Fibroblast of mammary gland (primary cell): ENCODE data around the gene WWOX.

ENCODE experiments used
- DNase-seq: peaks from one replicate; pipeline ENCODE4 v3.0.0-alpha.2; 2010; ENCODE audit warnings: low read depth
- H3K4me3 ChIP-seq: 2 replicates; pipeline ENCODE4 v1.5.1; 2011; ENCODE audit warnings: low read depth, mild to moderate bottlenecking, low read length, moderate library complexity; ENCODE audit not compliant: control insufficient read depth
- TF ChIP-seq, protein P1 (sequence below): conservative IDR thresholded peaks from 2 replicates; pipeline ENCODE4 v1.5.1; 2011; ENCODE audit warnings: low read depth, low read length, inconsistent platforms; ENCODE audit not compliant: control insufficient read depth, insufficient read depth

WWOX gene

DNA sequence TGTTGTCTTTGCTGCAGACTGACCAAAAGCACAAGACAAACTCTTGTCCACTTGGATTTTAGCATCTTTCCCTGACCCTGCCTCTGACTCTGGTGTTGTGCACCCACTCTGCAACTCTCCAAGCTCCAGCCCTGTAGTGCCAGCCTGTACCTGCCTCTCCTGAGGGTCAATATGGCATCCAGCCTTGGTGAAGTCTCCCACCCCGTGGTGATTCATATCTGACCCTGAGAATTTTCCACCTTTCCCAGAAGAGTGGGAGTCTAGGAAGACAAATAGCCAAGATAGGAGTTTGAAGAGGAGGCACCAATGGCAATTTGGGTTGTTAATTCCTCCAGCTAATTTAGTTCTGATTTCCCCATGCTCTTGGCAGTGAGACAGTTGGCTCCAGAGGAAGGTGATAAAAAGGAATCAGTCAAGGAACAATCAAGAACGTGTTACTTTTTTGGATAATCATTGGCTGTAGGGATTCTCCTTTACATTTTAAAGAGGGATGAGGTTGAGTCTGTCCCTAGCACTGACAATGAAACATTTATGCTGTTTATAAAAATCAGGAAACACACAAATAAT lies 1085.1 kb downstream of the WWOX start:
- H3K4me3 ChIP-seq = no peak overlapping the region
- DNase-seq = no peak
- TF ChIP-seq, protein P1, sequence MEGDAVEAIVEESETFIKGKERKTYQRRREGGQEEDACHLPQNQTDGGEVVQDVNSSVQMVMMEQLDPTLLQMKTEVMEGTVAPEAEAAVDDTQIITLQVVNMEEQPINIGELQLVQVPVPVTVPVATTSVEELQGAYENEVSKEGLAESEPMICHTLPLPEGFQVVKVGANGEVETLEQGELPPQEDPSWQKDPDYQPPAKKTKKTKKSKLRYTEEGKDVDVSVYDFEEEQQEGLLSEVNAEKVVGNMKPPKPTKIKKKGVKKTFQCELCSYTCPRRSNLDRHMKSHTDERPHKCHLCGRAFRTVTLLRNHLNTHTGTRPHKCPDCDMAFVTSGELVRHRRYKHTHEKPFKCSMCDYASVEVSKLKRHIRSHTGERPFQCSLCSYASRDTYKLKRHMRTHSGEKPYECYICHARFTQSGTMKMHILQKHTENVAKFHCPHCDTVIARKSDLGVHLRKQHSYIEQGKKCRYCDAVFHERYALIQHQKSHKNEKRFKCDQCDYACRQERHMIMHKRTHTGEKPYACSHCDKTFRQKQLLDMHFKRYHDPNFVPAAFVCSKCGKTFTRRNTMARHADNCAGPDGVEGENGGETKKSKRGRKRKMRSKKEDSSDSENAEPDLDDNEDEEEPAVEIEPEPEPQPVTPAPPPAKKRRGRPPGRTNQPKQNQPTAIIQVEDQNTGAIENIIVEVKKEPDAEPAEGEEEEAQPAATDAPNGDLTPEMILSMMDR = no peak

- no peak overlapping the region for H3K4me3 ChIP-seq
- no peak for DNase-seq
- TF ChIP-seq, protein P1 = no peak
Observed at GRCh38 chr16:79185711-79186110, 1086.3 kb downstream of the WWOX start.

DNA sequence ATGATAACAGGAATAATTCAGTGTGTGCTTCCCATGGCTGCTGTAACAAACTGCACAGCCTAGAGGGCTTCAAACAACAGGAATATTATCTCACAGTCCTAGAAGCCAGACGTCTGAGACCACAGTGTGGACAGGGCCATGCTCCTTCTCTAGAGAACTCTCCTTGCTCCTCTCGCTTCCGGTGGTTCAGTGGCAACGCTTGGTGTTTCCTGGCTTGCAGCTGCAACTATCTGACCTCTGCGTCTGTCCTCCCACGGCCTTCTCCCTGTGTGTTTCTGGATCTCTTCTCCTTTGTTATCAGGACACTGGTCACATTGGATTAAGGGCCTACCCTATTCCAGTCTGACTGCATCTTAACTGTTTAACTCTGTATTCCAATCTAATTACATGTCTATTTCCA lies 1086.7 kb downstream of the WWOX start:
- TF ChIP-seq, protein P1 = no peak
- no peak for DNase-seq
- no peak overlapping the region for H3K4me3 ChIP-seq

GRCh38 chr16:79188115-79188738 lies 1088.8 kb downstream of the WWOX start:
- H3K4me3 ChIP-seq = no peak overlapping the region
- DNase-seq = no peak
- TF ChIP-seq, protein P1 = no peak

- TF ChIP-seq, protein P1 = no peak
- DNase-seq = no peak
- no peak overlapping the region for H3K4me3 ChIP-seq
Observed at GRCh38 chr16:79188739-79189122, 1089.3 kb downstream of the WWOX start.

DNA sequence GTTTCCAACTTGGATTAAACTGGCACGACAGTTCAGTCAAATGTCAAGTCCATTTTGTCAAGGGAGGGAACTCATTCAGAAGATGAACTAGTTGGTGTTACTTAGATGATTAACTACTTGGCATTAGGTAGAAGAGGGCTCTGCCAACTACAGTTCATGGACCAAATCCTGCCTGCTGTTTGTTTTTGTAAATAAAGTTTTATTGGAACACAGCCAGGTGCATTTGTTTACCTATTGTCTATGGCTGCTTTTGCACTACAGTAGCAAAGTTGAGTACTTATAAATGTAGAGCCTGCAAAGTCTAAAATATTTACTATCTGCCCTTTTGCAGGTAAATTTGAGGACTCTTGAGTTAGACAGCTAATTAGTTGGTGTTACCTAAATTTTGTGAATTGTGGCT lies 1091.1 kb downstream of the WWOX start:
- DNase-seq = no peak
- TF ChIP-seq, protein P1 = no peak
- no peak overlapping the region for H3K4me3 ChIP-seq
